ENCODE data around the gene TNN.

DNA sequence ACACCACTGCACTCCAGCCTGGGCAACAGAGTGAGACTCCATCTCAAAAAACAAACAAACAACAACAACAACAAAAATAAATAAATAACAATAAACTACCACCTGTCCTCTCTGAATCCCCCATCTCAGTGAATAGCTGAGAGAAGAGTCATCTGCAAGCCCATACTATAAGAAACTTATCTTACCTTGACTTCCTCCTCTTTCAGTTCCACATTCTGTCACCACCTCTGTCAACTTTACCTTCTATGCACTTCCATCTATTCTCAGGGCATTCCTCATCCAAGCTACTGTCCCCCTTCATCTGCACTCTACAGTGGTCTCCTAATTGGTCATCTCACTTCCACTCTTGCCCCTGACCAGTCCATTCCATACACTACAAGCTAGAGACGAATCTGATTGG is 66.9 kb downstream of the TNN start:
- TF ChIP-seq GATA2 (IDR thresholded peaks at IDR 0.05; ENCODE audit: low read depth, low read length) (no peak), GATA3 (IDR thresholded peaks at IDR 0.05; ENCODE audit: low read depth, low read length) (no peak)
